HG02610 (cell line): Measurements from ENCODE around the gene NSMCE1.

Experiments
- ATAC-seq: cut with Tn5 transposase; IDR thresholded peaks from one replicate; pipeline ENCODE4 v1.9.1; 2021; ENCODE audit warnings: mild to moderate bottlenecking, moderate library complexity; ENCODE audit not compliant: unreplicated experiment

Gene NSMCE1

DNA sequence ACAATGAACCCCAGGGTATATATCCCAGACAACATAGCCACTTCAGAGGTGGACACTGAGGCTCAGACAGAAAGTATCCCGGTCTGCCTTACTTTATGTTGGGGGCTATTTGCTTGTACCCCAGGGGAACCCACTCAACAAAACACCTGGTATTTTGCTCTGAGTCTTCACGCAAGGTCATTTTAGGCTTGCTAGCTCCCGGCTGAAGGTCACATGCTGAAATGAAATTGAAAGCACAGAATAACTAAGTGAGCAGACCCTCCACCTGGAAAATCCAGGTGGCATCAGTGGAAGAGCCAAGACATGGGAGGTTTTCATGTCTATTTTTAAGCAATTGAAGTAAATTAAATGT is 69.4 kb downstream of the NSMCE1 start:
- ATAC-seq = no peak

DNA sequence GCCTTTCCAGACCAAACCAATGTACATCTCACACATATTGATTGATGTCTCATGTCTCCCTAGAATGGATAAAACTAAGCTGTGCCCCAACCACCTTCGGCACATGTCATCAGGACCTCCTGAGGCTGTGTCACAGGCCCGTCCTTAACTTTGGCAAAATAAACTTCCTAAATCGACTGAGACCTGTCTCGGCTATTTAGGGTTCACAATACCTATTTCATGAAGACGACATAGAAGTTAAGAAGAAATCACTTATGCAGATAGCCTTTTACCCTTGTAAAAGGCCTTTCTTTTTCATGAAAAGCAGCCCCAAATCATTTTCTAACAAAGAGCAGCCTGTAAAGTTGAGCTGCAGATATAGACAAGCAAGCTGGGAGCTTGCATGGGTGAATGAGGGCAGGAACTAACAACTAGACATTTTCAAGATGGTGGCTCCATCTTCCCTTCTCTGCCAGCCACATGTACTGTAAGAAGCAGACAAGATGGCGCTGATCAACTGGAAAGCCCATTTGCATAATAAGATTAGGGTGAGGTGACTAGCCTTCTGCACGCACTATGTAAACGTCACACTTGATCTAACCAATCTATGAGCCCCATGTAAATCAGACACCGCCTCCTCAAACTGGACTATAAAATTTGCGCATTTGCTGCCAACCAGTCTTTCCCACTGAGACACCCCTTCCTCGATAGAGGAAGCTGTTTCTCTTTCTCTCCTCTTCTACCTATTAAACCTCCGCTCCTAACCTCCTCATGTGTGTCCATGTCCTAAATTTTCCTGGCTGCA is 69.9 kb downstream of the NSMCE1 start:
- ATAC-seq = no peak

- no peak for ATAC-seq
Observed at GRCh38 chr16:27197004-27197403, 71.6 kb downstream of the NSMCE1 start.

- no peak for ATAC-seq
Observed at GRCh38 chr16:27195941-27196595, 72.5 kb downstream of the NSMCE1 start.

DNA sequence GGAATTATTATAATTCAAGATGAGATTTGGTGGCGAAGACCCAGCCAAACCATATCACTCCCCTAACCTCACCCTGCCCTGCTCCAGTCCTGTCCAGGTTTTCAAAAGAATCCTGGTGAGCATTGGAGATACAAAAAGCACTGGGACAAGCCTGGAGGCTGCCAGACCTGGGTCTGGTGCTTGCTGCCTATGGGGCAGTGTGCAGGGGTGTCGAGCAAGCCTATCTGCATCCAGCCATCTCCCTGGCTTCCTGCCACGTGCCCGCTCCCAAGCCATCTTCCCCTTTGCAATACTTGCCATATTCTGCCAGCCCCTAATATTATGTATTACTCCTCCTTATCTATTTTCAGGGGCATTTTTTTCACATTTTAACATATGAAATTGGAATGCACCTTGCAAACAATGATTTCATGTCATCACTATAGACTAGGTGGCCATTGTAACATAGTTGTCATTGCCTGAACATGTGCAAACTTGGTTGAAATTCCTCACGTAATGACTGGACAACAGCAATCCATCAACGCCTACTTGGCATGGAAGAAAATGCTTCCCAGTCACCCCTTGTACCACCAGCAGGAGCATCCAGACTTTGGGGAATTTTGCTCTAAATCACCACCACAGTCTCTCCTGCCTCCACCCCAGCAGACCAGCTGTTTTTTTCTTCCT is 73.4 kb downstream of the NSMCE1 start:
- ATAC-seq = no peak

- ATAC-seq = no peak
Observed at GRCh38 chr16:27193300-27193990, 75.1 kb downstream of the NSMCE1 start.

GRCh38 chr16:27191352-27191924 is 77.1 kb downstream of the NSMCE1 start:
- ATAC-seq = no peak

DNA sequence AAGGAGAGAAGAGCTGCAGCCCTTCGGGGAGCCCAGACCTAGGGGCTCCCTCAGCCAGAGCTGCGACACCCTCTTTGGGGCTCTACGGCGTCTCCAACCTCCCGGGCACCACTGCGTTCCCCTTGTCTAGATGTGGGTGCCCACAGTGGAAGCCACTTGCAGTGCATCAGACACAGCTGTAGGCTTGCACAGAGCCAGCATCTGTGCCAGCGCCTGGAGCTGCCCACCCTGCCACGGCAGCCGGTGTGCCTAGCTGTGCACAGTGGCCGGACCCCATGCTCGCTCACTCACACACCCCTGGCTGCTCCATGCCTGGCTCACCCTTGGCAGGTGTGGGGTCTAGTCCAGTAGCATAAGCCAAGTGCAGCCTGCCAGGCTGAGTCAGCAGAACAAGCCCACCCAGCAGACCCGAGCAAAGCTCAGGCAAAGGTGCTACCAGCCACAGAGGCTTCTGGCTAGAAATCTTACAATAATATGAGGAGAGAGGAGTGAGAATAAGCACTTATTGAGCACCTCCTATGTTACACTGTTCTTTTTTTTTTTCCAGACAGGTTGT is 78.2 kb downstream of the NSMCE1 start:
- no peak for ATAC-seq

DNA sequence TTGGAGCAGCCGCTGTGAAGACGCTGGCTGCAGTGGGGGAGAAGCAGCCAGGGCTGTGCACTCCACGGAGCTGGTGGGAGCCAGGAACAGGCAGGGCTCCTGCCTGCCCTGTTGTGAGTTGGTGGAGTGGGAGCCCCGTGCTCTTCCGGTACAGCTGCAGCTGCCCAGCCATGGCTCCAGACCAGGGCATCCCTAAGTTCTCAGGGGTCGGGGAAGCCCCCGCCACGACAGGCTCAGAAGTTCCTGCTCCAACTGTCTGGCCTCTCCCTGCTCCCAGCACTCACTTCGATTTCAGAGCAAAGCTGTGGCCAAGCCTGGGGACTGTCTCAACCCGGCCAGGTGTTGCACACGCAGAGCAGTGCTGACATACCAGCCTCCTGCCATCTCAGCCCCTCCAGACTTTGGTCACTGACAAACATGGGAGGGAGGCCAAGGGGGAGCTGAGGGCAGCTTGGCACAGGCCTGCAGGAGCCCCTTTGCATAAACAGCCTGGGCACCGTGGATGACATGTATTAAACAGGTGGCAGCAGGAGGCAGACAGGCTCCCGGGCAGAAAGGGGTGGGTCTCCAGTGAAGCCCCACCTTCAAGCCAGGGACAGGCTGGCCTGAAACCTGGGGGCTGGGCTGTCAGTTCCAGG is 79.1 kb downstream of the NSMCE1 start:
- no peak for ATAC-seq

GRCh38 chr16:27188633-27189032 is 79.9 kb downstream of the NSMCE1 start:
- ATAC-seq = no peak

DNA sequence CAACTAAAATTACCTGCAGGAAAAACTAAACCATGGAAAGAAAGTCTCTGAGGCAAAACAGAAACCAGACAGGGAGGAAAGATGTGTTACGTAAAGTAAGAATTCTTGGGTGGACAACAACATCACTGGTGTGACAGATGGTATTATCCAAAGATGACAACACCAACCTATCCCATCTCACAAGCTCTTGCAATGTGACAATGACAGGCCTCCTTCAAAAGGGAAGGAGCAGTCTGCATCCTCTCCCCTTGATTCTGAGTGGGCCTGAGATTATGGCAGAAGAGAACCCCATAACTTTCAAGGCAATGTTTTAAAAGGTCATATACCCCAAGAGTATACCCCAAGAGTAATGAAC is 82.8 kb downstream of the NSMCE1 start:
- no peak for ATAC-seq

GRCh38 chr16:27182906-27183405 is 85.6 kb downstream of the NSMCE1 start:
- no peak for ATAC-seq

- no peak for ATAC-seq
Observed at GRCh38 chr16:27181019-27181790, 87.4 kb downstream of the NSMCE1 start.

DNA sequence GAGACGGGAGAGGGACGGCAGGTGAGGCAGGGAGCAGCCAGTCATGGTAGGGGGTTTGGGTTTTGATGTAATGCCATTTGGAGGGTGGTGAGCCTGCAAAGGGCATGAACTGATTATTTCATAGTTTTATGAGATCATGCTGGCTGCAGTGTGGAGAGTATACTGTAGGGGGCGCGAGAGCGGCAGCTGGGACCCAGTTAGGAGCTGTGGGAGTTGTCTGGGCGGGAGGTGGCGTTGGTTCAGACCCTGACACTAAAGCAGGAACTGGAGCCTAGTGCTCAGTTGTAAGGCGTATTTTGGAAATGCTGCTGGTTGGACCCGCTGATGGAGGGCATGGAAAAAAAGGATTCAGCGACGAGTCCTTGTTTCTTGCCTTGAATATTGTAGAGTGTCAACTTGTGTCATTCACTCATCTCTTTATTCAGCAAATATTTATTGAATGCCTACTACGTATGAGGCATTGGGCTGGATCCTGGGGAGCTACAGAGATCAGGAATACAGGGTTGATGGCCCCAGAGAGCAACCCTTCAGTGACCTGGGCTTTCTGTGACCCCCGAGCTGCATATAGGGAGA is 89.0 kb downstream of the NSMCE1 start:
- ATAC-seq = peak; percentile 69

DNA sequence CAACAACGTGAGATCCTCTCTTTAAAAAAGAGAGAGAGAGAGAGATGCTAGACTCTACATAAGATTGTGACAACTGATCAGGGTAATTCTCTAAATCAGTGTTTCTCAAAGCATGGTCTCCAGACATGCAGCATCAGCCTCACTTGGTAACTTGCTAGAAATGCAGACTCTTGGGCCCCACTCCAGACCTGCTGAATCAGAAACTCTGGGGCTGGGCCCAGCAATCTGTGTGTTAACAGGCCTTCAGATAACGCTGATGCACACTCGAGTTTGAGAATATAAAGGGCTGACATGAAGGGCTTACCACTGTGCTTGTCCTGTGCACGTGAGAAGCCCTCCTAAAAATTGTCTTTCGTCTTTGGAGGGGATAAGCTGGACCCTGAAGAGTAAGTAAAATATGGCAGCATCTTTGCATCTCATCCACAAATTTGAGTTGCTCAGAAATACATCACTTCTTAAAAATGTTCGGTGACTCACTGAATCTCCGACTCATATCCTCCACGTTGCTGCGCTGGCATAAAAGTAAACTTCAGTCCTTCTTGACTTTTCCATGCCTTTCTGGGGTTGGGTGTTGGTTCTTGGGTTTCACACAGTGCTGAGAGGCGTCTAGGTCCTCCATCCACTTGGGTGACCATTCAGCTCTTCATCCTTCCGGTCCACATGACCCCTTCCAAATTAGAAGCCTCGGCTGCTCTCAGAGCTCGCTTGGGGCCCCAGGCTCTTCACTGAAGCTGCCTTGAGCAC is 91.4 kb downstream of the NSMCE1 start:
- no peak for ATAC-seq

DNA sequence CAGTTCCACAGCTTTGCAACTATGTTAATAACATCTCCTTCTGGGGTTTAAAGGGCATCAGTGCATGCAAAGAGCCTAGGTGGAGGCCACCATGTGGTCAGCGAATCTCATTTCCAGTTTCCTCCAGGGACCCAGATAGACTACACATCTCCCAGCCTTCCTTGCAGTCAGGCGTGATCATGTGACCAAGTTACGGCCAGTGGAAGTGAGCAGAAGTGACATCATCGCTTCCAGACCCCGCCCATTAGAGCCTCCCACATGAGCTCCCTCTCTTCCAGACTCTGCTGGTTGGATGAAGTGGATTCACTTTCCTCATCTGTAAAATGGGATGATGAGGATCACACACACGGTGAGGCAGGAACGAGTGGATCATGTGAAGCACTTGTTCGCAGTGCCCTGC is 92.7 kb downstream of the NSMCE1 start:
- ATAC-seq = no peak
